OCI-LY1 (cell line): Measurements from ENCODE around the gene TTC16.

ENCODE experiments used
- H2AFZ ChIP-seq: fragments of 200-600 bp; sonication (generic), shearing (Covaris generic); 2 replicates; pipeline ENCODE4 v1.6.0; 2014; ENCODE audit warnings: antibody characterized with exemption, mild to moderate bottlenecking, low read length
- H3F3A ChIP-seq: fragments of 200-600 bp; sonication (generic), shearing (Covaris generic); 2 replicates; pipeline ENCODE4 v1.6.0; 2014; ENCODE audit warnings: mild to moderate bottlenecking, antibody characterized with exemption, low read length, moderate library complexity; ENCODE audit not compliant: insufficient read depth
- H3K27ac ChIP-seq: fragments of 200-600 bp; sonication (generic); 2 replicates; pipeline ENCODE4 v1.5.1; 2014; ENCODE audit warnings: low read length, mixed run types, mild to moderate bottlenecking, low read depth; ENCODE audit not compliant: poor library complexity, severe bottlenecking
- H3K27me3 ChIP-seq: fragments of 200-600 bp; sonication (generic); 2 replicates; pipeline ENCODE4 v1.6.0; 2014; ENCODE audit warnings: antibody characterized with exemption, mild to moderate bottlenecking, low read length, moderate library complexity; ENCODE audit not compliant: insufficient read depth
- H3K36me3 ChIP-seq: fragments of 200-600 bp; sonication (generic); 2 replicates; pipeline ENCODE4 v1.6.1; 2014; ENCODE audit warnings: mild to moderate bottlenecking, antibody characterized with exemption, low read length, moderate library complexity, mixed read lengths; ENCODE audit not compliant: insufficient read depth
- H3K4me1 ChIP-seq: fragments of 200-600 bp; sonication (generic); 2 replicates; pipeline ENCODE4 v1.5.1; 2014; ENCODE audit warnings: mild to moderate bottlenecking, low read length, moderate library complexity; ENCODE audit not compliant: insufficient read depth, severe bottlenecking
- H3K4me2 ChIP-seq: fragments of 200-600 bp; sonication (generic), shearing (Covaris generic); 2 replicates; pipeline ENCODE4 v1.6.1; 2014; ENCODE audit warnings: low read length
- H3K4me3 ChIP-seq: fragments of 200-600 bp; sonication (generic); 2 replicates; pipeline ENCODE4 v1.5.1; 2014; ENCODE audit warnings: low read length, low read depth, mild to moderate bottlenecking, mixed read lengths; ENCODE audit not compliant: poor library complexity, severe bottlenecking
- H3K79me2 ChIP-seq: fragments of 200-600 bp; shearing (Covaris generic); 2 replicates; pipeline ENCODE4 v1.6.1; 2016; ENCODE audit warnings: mixed run types, low read length, mixed read lengths; ENCODE audit not compliant: insufficient read depth
- H3K9ac ChIP-seq: fragments of 200-600 bp; sonication (generic), shearing (Covaris generic); 2 replicates; pipeline ENCODE4 v1.6.1; 2014; ENCODE audit warnings: mild to moderate bottlenecking, low read length, mixed read lengths
- H3K9me2 ChIP-seq: fragments of 200-600 bp; sonication (generic), shearing (Covaris generic); 2 replicates; pipeline ENCODE4 v1.6.1; 2014; ENCODE audit warnings: low read depth, mild to moderate bottlenecking, low read length, mixed read lengths
- H3K9me3 ChIP-seq: fragments of 200-600 bp; shearing (Covaris generic); 2 replicates; pipeline ENCODE4 v1.6.1; 2014; ENCODE audit warnings: low read length, mixed read lengths
- H4K20me1 ChIP-seq: fragments of 200-600 bp; sonication (generic), shearing (Covaris generic); 2 replicates; pipeline ENCODE4 v1.6.0; 2016; ENCODE audit warnings: mild to moderate bottlenecking, low read length; ENCODE audit not compliant: insufficient read depth
- CTCF ChIP-seq: fragments of 200-600 bp; sonication (generic), shearing (Covaris generic); IDR thresholded peaks from 2 replicates; pipeline ENCODE4 v1.5.1; 2017; ENCODE audit warnings: mild to moderate bottlenecking, antibody characterized with exemption, low read length, moderate library complexity, mixed read lengths
- EZH2 ChIP-seq: fragments of 200-600 bp; sonication (generic), shearing (Covaris generic); IDR thresholded peaks from 2 replicates; pipeline ENCODE4 v1.8.0; 2017; ENCODE audit warnings: borderline replicate concordance, mixed run types, mild to moderate bottlenecking, antibody characterized with exemption, low read length, moderate library complexity, mixed read lengths

TTC16 gene

DNA sequence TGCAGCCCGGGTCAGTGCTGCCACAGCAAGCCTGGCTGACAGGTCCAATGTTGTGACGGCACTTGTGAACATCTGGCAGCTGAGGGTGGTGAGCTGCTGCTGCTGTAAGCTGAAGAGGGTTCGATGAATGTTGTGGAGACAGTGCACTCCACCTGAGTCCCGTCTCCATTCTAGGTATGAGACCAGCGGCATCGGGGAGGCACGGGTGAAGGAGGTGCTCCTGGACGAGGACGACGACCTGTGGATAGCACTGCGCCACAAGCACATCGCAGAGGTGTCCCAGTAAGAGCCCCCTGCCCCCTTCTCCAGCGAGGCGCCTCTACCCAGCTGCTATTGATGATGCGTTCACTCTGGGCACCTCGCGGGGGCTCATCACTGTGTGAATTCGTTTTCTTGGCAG is 48.0 kb upstream of the TTC16 start:
- no peaks in the 10 kb centered on the region for H3K9me2 ChIP-seq
- no peak overlapping the region for H3K27ac ChIP-seq
- no peaks in the 10 kb centered on the region for H3K36me3 ChIP-seq

DNA sequence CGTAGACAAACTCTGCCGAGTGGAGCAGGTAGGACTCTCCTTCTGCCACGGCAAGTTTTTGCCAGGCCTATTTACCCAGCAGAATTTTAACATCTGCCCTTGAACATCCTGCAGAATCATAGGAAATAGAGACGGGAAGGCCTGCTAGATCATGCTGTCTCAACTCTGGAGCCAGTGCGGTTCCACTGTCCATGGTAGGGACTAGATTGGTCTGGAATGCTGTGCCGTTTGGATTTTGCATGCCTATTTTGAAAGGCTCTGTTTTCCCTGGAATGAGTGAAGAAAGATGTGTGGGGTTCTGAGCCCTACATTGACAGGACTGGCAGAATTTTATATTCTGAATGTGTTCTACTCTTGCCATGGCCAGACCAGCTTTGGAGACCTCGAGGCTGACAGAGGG is 42.6 kb upstream of the TTC16 start:
- Histone ChIP-seq H3K4me1 (no peaks in the 10 kb centered on the region), H4K20me1 (no peaks in the 10 kb centered on the region), H3F3A (no peaks in the 10 kb centered on the region), H3K4me2 (no peak overlapping the region), H3K9me2 (no peaks in the 10 kb centered on the region), H2AFZ (no peak overlapping the region), H3K79me2 (no peaks in the 10 kb centered on the region), H3K9ac (no peak overlapping the region), H3K36me3 (no peaks in the 10 kb centered on the region), H3K27me3 (no peaks in the 10 kb centered on the region; the same call in 1 of the 2 replicates), H3K9me3 (no peaks in the 10 kb centered on the region), H3K27ac (no peak overlapping the region), H3K4me3 (no peak overlapping the region)
- no peak for TF ChIP-seq CTCF
- TF ChIP-seq EZH2, result no peak

More for the DNA sequence above, 48.0 kb upstream of the TTC16 start:
- H4K20me1 ChIP-seq, result no peaks in the 10 kb centered on the region
- no peak overlapping the region for H2AFZ ChIP-seq
- H3K27me3 ChIP-seq, result peaks cover 4% of the 10 kb centered on the region; the same call in 1 of the 2 replicates
- no peak overlapping the region for H3K9ac ChIP-seq
- no peaks in the 10 kb centered on the region for H3K79me2 ChIP-seq
- H3K4me3 ChIP-seq, result no peak overlapping the region
- H3K4me2 ChIP-seq, result no peak overlapping the region
- H3F3A ChIP-seq, result no peaks in the 10 kb centered on the region
- H3K9me3 ChIP-seq, result no peaks in the 10 kb centered on the region
- H3K4me1 ChIP-seq, result no peaks in the 10 kb centered on the region
- TF ChIP-seq EZH2 (no peak), CTCF (no peak)

GRCh38 chr9:127676638-127677037 is 39.2 kb upstream of the TTC16 start:
- no peaks in the 10 kb centered on the region for H3K27me3 ChIP-seq
- H3K27ac ChIP-seq, result no peak overlapping the region
- H3F3A ChIP-seq, result no peaks in the 10 kb centered on the region
- no peaks in the 10 kb centered on the region for H3K36me3 ChIP-seq
- H3K4me2 ChIP-seq, result no peak overlapping the region
- H4K20me1 ChIP-seq, result no peaks in the 10 kb centered on the region
- no peaks in the 10 kb centered on the region for H3K9me3 ChIP-seq
- TF ChIP-seq EZH2 (no peak), CTCF (no peak)
- H3K79me2 ChIP-seq, result no peaks in the 10 kb centered on the region
- H3K4me1 ChIP-seq, result no peaks in the 10 kb centered on the region
- no peak overlapping the region for H3K4me3 ChIP-seq
- no peak overlapping the region for H3K9ac ChIP-seq
- no peak overlapping the region for H2AFZ ChIP-seq
- H3K9me2 ChIP-seq, result no peaks in the 10 kb centered on the region
